HepG2 (cell line): ENCODE data around the gene ENTREP3. TPM values are rescaled to one million over a fixed set of nuclear protein-coding genes. Genes with fewer than 3 reads are reported as not detected.
A peak's percentile ranks its signal among the peaks of the same experiment; 100 is the strongest.

Experiments used
- DR1 ChIP-seq: sonication (generic); formaldehyde crosslinking; IDR thresholded peaks from 2 replicates; pipeline ENCODE4 v1.8.0; 2021; ENCODE audit warnings: mild to moderate bottlenecking, missing genetic modification reagents, inconsistent platforms
- FOXO1 ChIP-seq: sonication (generic); formaldehyde crosslinking; IDR thresholded peaks from 2 replicates; pipeline ENCODE4 v1.4.0; 2020; ENCODE audit warnings: missing genetic modification reagents
- HNRNPH1 ChIP-seq: fragments of 200-400 bp; formaldehyde crosslinking; optimal IDR thresholded peaks from 2 replicates; pipeline ENCODE3; 2017; ENCODE audit warnings: mild to moderate bottlenecking, low read depth, low read length
- HOXD1 ChIP-seq: sonication (generic); formaldehyde crosslinking; IDR thresholded peaks from 2 replicates; pipeline ENCODE4 v1.5.0; 2020; ENCODE audit warnings: missing genetic modification reagents
- KLF6 ChIP-seq: IDR thresholded peaks from 2 replicates; pipeline ENCODE4 v1.8.0; 2016; ENCODE audit warnings: missing biosample characterization, missing genetic modification reagents
- KMT2B ChIP-seq: IDR thresholded peaks from 2 replicates; pipeline ENCODE4 v1.6.1; 2016; ENCODE audit warnings: missing genetic modification reagents, missing compliant biosample characterization
- MIER2 ChIP-seq: IDR thresholded peaks from 2 replicates; pipeline ENCODE4 v1.6.1; 2016; ENCODE audit warnings: missing biosample characterization, missing genetic modification reagents
- MXD3 ChIP-seq: IDR thresholded peaks from 2 replicates; pipeline ENCODE4 v1.6.1; 2016; ENCODE audit warnings: mild to moderate bottlenecking, missing biosample characterization, missing genetic modification reagents
- NONO ChIP-seq, 2 experiments: fragments of 450-650 bp in 1 of 2; sonication (generic) in 1 of 2; formaldehyde crosslinking in 1 of 2; IDR thresholded peaks in 1 of 2; conservative IDR thresholded peaks in 1 of 2; 2 replicates each; pipeline versions ENCODE4 v1.6.1 to v1.8.0; 2017 to 2022; ENCODE audit warnings: mild to moderate bottlenecking in 1 of 2, missing genetic modification reagents in 1 of 2, moderate library complexity in 1 of 2
- RBFOX2 ChIP-seq: fragments of 200-400 bp; formaldehyde crosslinking; IDR thresholded peaks from 2 replicates; pipeline ENCODE4 v1.6.1; 2017; ENCODE audit warnings: low read depth, mild to moderate bottlenecking, low read length
- SKI ChIP-seq: fragments of 450-650 bp; IDR thresholded peaks from one replicate; pipeline ENCODE4 v1.6.1; 2018; ENCODE audit warnings: mild to moderate bottlenecking; ENCODE audit not compliant: partially characterized antibody
- TEAD2 ChIP-seq: sonication (generic); formaldehyde crosslinking; IDR thresholded peaks from 2 replicates; pipeline ENCODE4 v1.9.0; 2021; ENCODE audit warnings: missing genetic modification reagents
- ZFP82 ChIP-seq: sonication (generic); formaldehyde crosslinking; IDR thresholded peaks from 2 replicates; pipeline ENCODE4 v1.5.1; 2020; ENCODE audit warnings: mild to moderate bottlenecking, missing genetic modification reagents, borderline replicate concordance
- ZNF12 ChIP-seq: sonication (generic); formaldehyde crosslinking; IDR thresholded peaks from 2 replicates; pipeline ENCODE4 v1.5.0; 2020; ENCODE audit warnings: missing genetic modification reagents
- ZNF232 ChIP-seq: sonication (generic); formaldehyde crosslinking; IDR thresholded peaks from 2 replicates; pipeline ENCODE4 v1.4.0; 2020; ENCODE audit warnings: missing genetic modification reagents, borderline replicate concordance
- ZNF337 ChIP-seq: sonication (generic); formaldehyde crosslinking; IDR thresholded peaks from 2 replicates; pipeline ENCODE4 v1.5.1; 2020; ENCODE audit warnings: missing genetic modification reagents, low read depth, mild to moderate bottlenecking, borderline replicate concordance
- ZNF451 ChIP-seq: sonication (generic); formaldehyde crosslinking; IDR thresholded peaks from 2 replicates; pipeline ENCODE4 v1.5.0; 2020; ENCODE audit warnings: mild to moderate bottlenecking, missing genetic modification reagents
- ZNF501 ChIP-seq: sonication (generic); formaldehyde crosslinking; IDR thresholded peaks from 2 replicates; pipeline ENCODE4 v1.5.1; 2020; ENCODE audit warnings: mild to moderate bottlenecking, moderate library complexity, missing genetic modification reagents
- ZNF574 ChIP-seq: sonication (generic); formaldehyde crosslinking; IDR thresholded peaks from 2 replicates; pipeline ENCODE4 v1.4.0; 2020; ENCODE audit warnings: missing genetic modification reagents
- ZNF597 ChIP-seq: sonication (generic); formaldehyde crosslinking; IDR thresholded peaks from 2 replicates; pipeline ENCODE4 v1.5.0; 2020; ENCODE audit warnings: missing genetic modification reagents
- ZNF619 ChIP-seq: sonication (generic); formaldehyde crosslinking; IDR thresholded peaks from 2 replicates; pipeline ENCODE4 v1.4.0; 2020; ENCODE audit warnings: mild to moderate bottlenecking, missing genetic modification reagents
- polyA plus RNA-seq, 8 experiments: library from polyadenylated mRNA; depleted of rRNA in 3 of 8; stranded (reverse) in 7 of 8; unstranded in 1 of 8; fragments of >200 nt; fragmentation: Illumina TruSeq in 4 of 8; extraction: Trizol in 4 of 8; gene quantifications; 2 replicates each; pipeline versions ENCODE4 v1.2.1 to v1.2.3, GENCODE V29; 2011 to 2016; ENCODE audit warnings: low read depth in 4 of 8, missing spikeins in 1 of 8, mixed read lengths in 1 of 8; ENCODE audit not compliant: insufficient read depth in 1 of 8
- total RNA-seq, 5 experiments: library from RNA; depleted of rRNA; stranded (reverse); fragments of >200 nt; fragmentation: Illumina TruSeq; extraction: Trizol; gene quantifications; 2 replicates each; pipeline ENCODE4 v1.2.3, GENCODE V29; 2016; ENCODE audit warnings: low read depth in 1 of 5
- TF ChIP-seq, protein P1 (sequence below): sonication (generic); formaldehyde crosslinking; IDR thresholded peaks from 2 replicates; pipeline ENCODE4 v1.5.0; 2020; ENCODE audit warnings: missing genetic modification reagents
- TF ChIP-seq, protein P2 (sequence below): IDR thresholded peaks from 2 replicates; pipeline ENCODE4 v1.6.1; 2018; ENCODE audit warnings: missing genetic modification reagents, mild to moderate bottlenecking, missing compliant biosample characterization

ENTREP3 gene
- total and polyA plus RNA-seq, 2 of the 13 experiments (the other 11 are each of a cell fraction or from before 2014, with no cell fraction given), result 4.1 to 9.9 TPM

DNA sequence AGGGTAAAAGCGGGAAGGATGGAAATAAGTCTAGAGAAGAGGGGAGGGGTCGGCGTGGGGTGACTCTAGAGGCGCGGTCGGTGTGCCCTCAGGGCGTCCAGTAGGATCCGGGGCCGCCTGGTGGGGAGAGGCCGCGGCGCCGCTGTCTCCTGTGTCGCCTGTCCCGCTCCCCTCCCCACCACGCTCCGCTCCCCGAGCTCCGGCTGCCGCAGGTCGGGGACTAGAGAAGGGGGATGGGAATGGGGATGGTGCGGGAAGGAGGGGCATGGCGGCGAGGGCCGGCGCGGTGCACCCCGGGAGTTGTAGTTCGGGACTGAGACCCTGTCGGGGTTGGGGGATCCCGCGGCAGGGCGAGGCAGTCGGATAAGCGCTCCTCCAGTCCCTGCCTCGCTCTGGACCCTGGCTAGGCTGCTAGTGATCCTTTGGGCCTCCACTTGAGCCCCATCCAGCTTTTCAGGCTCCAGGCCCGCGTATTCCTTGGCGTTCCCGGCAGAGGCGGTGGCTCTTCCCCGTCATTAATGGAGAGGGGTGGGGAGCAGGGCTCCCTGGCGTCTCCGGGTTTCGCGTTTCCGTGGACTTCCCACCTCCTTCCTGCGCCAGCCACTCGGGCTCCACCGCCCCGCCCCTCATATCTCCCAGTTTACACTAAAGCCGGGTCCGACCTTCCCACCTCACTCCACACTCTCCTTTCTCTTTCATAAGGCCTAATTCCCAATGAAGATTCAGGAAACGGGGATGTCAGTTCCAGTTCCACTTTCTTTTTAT is at the start of gene ENTREP3 (continued):
- peak; percentile 33; the same call in 1 of the 2 replicates for TF ChIP-seq MXD3 (CRISPR knock-in tag)
- TF ChIP-seq, protein P1, sequence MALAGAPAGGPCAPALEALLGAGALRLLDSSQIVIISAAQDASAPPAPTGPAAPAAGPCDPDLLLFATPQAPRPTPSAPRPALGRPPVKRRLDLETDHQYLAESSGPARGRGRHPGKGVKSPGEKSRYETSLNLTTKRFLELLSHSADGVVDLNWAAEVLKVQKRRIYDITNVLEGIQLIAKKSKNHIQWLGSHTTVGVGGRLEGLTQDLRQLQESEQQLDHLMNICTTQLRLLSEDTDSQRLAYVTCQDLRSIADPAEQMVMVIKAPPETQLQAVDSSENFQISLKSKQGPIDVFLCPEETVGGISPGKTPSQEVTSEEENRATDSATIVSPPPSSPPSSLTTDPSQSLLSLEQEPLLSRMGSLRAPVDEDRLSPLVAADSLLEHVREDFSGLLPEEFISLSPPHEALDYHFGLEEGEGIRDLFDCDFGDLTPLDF, result 0 out of 2 replicates have a peak, but pooled peaks have one; percentile 38
- no peak; the same call in 1 of the 2 replicates for TF ChIP-seq FOXO1 (CRISPR knock-in tag)
- 0 out of 2 replicates have a peak, but pooled peaks have one; percentile 42 for TF ChIP-seq ZNF451 (CRISPR knock-in tag)
- no peak for TF ChIP-seq ZNF337 (CRISPR knock-in tag)
- peak; percentile 63; the same call in 1 of the 2 replicates for TF ChIP-seq ZNF232 (CRISPR knock-in tag)
- peak; percentile 32 for TF ChIP-seq HNRNPH1
- TF ChIP-seq, protein P2, sequence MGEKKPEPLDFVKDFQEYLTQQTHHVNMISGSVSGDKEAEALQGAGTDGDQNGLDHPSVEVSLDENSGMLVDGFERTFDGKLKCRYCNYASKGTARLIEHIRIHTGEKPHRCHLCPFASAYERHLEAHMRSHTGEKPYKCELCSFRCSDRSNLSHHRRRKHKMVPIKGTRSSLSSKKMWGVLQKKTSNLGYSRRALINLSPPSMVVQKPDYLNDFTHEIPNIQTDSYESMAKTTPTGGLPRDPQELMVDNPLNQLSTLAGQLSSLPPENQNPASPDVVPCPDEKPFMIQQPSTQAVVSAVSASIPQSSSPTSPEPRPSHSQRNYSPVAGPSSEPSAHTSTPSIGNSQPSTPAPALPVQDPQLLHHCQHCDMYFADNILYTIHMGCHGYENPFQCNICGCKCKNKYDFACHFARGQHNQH (CRISPR knock-in tag), result peak; percentile 81; the same call in 1 of the 2 replicates
- 0 out of 2 replicates have a peak, but pooled peaks have one; percentile 36 for TF ChIP-seq KLF6 (CRISPR knock-in tag)
- TF ChIP-seq MIER2, result 0 out of 2 replicates have a peak, but pooled peaks have one; percentile 51
- no peak for TF ChIP-seq ZNF597 (CRISPR knock-in tag)
- TF ChIP-seq SKI, result no peak
- no peak for TF ChIP-seq TEAD2 (CRISPR knock-in tag)
- 0 out of 2 replicates have a peak, but pooled peaks have one; percentile 58 for TF ChIP-seq ZNF619 (CRISPR knock-in tag)
- peak; percentile 50; the same call in 1 of the 2 replicates for TF ChIP-seq ZNF12 (CRISPR knock-in tag)
- TF ChIP-seq ZNF574, result peak; percentile 89
- peak; percentile 73 for TF ChIP-seq HOXD1 (CRISPR knock-in tag)
- TF ChIP-seq RBFOX2, result peak; percentile 83
- no peak for TF ChIP-seq DR1 (CRISPR knock-in tag)
- TF ChIP-seq NONO (IDR thresholded peaks at IDR 0.05), result no peak
- peak; percentile 71 for TF ChIP-seq NONO (CRISPR knock-in tag; conservative IDR thresholded peaks at IDR 0.05)
- peak; percentile 66 for TF ChIP-seq KMT2B (CRISPR knock-in tag)
- TF ChIP-seq ZNF501 (CRISPR knock-in tag), result peak; percentile 69; the same call in 1 of the 2 replicates
- TF ChIP-seq ZFP82, result no peak
